ENCODE results near the gene CA14.
"Not testable (repeated sequence)": the region's sequence is repeated elsewhere in the genome, so short reads cannot be mapped to it uniquely, and the experiment has no call there.

CA14 gene

DNA sequence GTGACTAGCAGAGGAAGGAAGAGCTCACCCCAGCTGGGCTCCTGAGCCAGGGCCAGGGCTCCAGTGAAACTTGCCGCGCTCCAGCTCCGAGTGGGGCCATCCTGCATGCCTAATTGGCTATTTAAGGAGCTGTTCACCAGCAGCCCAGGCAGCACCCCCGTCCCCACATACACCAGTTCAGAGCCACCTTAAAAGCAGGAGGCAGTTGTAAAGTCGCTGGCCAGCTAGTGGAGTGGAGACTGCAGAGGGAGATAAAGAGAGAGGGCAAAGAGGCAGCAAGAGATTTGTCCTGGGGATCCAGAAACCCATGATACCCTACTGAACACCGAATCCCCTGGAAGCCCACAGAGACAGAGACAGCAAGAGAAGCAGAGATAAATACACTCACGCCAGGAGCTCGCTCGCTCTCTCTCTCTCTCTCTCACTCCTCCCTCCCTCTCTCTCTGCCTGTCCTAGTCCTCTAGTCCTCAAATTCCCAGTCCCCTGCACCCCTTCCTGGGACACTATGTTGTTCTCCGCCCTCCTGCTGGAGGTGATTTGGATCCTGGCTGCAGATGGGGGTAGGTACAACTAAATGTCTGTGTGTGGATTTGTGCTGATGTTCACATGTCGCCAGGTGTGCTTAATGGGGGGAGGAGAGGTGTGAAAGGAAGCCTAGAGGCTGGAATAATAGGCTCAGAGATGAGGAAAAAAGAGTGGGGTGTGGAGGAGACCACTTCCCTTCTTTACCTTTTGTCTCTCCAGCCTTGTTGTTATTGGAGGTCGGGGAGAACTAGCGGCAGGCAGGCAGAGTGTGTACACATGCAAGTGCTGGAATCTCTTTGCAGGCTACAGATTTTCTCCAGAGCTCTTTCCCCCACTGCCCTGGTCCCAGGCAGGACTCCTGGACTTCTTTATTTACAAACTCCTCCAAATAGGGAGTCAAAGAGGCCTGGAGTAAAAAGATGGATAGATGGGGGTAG, at the start of gene CA14:
Gene CA14, plus strand, starts transcription at position 151 of the 962 bp plus-strand sequence. Its CDS starts 355 bp downstream, at position 506.
- no peak within 1 kb of the TSS for H3K4me3 ChIP-seq (ENCODE audit: low read depth, low read length, poor library complexity, severe bottlenecking)
- H3K36me3 ChIP-seq (ENCODE audit: insufficient read depth, low read length): no peaks in the 10 kb centered on the region
- H3K9me2 ChIP-seq (ENCODE audit: low read depth, low read length): no peaks in the 10 kb centered on the region
- H3F3A ChIP-seq (ENCODE audit: insufficient read depth, low read length): no peaks in the 10 kb centered on the region
- H3K9me3 ChIP-seq (ENCODE audit: low read length): no peaks in the 10 kb centered on the region
- peaks cover 3% of the 10 kb centered on the region; the same call in 1 of the 2 replicates for H3K27me3 ChIP-seq (ENCODE audit: insufficient read depth, low read length)
- no peak within 1 kb of the TSS for H3K27ac ChIP-seq (ENCODE audit: low read depth, low read length, poor library complexity, severe bottlenecking)
- no peak within 1 kb of the TSS for H3K4me2 ChIP-seq (ENCODE audit: low read length)
- peaks cover 14% of the 10 kb centered on the region for H3K4me1 ChIP-seq (ENCODE audit: insufficient read depth, low read length, severe bottlenecking)
- no peak within 1 kb of the TSS for H3K9ac ChIP-seq (ENCODE audit: low read length)
- TF ChIP-seq EZH2 (IDR thresholded peaks at IDR 0.05; ENCODE audit: borderline replicate concordance, low read length): no peak
- TF ChIP-seq, protein P1, sequence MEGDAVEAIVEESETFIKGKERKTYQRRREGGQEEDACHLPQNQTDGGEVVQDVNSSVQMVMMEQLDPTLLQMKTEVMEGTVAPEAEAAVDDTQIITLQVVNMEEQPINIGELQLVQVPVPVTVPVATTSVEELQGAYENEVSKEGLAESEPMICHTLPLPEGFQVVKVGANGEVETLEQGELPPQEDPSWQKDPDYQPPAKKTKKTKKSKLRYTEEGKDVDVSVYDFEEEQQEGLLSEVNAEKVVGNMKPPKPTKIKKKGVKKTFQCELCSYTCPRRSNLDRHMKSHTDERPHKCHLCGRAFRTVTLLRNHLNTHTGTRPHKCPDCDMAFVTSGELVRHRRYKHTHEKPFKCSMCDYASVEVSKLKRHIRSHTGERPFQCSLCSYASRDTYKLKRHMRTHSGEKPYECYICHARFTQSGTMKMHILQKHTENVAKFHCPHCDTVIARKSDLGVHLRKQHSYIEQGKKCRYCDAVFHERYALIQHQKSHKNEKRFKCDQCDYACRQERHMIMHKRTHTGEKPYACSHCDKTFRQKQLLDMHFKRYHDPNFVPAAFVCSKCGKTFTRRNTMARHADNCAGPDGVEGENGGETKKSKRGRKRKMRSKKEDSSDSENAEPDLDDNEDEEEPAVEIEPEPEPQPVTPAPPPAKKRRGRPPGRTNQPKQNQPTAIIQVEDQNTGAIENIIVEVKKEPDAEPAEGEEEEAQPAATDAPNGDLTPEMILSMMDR (IDR thresholded peaks at IDR 0.05; ENCODE audit: low read length): no peak
- H3K79me2 ChIP-seq (ENCODE audit: insufficient read depth, low read length): no peaks in the 10 kb centered on the region
- no peaks in the 10 kb centered on the region for H4K20me1 ChIP-seq (ENCODE audit: insufficient read depth, low read length)
- H2AFZ ChIP-seq (ENCODE audit: low read length): no peak within 1 kb of the TSS

DNA sequence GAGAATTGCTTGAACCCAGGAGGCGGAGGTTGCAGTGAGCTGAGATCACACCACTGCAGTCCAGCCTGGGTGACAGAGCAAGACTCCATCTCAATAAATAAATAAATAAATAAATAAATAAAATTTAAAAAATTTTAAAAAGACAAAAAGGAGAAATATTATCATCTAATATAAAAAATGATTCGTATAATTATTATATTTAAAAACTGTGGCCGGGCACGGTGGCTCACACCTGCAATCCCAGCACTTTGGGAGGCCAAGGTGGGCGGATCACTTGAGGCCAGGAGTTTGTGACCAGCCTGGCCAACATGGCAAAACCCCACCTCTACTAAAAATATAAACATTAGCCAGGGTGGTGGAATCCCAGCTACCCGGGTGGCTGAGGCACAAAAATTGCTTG, 49.1 kb upstream of the CA14 start:
- H3K36me3 ChIP-seq (ENCODE audit: insufficient read depth, low read length); H3K4me1 ChIP-seq (ENCODE audit: insufficient read depth, low read length, severe bottlenecking); H3K9me3 ChIP-seq (ENCODE audit: low read length); H3K27ac ChIP-seq (ENCODE audit: low read depth, low read length, poor library complexity, severe bottlenecking); H3K27me3 ChIP-seq (ENCODE audit: insufficient read depth, low read length); H3K4me3 ChIP-seq (ENCODE audit: low read depth, low read length, poor library complexity, severe bottlenecking); H4K20me1 ChIP-seq (ENCODE audit: insufficient read depth, low read length); H3K79me2 ChIP-seq (ENCODE audit: insufficient read depth, low read length); H3K9ac ChIP-seq (ENCODE audit: low read length); H2AFZ ChIP-seq (ENCODE audit: low read length); H3K9me2 ChIP-seq (ENCODE audit: low read depth, low read length); H3K4me2 ChIP-seq (ENCODE audit: low read length); H3F3A ChIP-seq (ENCODE audit: insufficient read depth, low read length): not testable (repeated sequence)

DNA sequence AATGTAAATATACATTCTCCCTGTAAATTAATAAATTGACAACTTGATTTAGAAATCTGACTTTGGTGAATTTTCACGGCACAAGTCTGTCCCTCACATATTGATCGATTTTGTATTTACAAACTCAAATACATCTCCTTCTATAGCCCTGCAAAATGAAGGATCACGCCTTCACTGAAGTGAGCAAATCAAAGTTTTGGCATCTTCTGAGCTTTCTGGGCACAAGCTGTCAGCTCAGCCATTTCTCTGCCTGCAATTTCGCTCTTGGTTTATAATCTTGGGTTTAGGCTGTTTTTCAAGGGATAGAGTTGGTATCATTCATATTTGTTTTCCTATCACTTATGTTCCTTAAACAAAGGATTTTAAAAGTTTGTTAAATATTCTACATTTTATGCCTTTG, 47.5 kb upstream of the CA14 start:
- Histone ChIP-seq H3K27ac (ENCODE audit: low read depth, low read length, poor library complexity, severe bottlenecking) (no peak overlapping the region), H3K9me2 (ENCODE audit: low read depth, low read length) (no peaks in the 10 kb centered on the region), H2AFZ (ENCODE audit: low read length) (no peak overlapping the region), H3K4me1 (ENCODE audit: insufficient read depth, low read length, severe bottlenecking) (peaks cover 13% of the 10 kb centered on the region), H4K20me1 (ENCODE audit: insufficient read depth, low read length) (no peaks in the 10 kb centered on the region), H3K4me2 (ENCODE audit: low read length) (no peak overlapping the region), H3F3A (ENCODE audit: insufficient read depth, low read length) (no peaks in the 10 kb centered on the region; the same call in 1 of the 2 replicates), H3K27me3 (ENCODE audit: insufficient read depth, low read length) (no peaks in the 10 kb centered on the region), H3K4me3 (ENCODE audit: low read depth, low read length, poor library complexity, severe bottlenecking) (no peak overlapping the region), H3K36me3 (ENCODE audit: insufficient read depth, low read length) (no peaks in the 10 kb centered on the region), H3K9me3 (ENCODE audit: low read length) (no peaks in the 10 kb centered on the region), H3K9ac (ENCODE audit: low read length) (no peak overlapping the region), H3K79me2 (ENCODE audit: insufficient read depth, low read length) (no peaks in the 10 kb centered on the region)
- no peak for TF ChIP-seq EZH2 (IDR thresholded peaks at IDR 0.05; ENCODE audit: borderline replicate concordance, low read length)
- TF ChIP-seq, protein P1 (IDR thresholded peaks at IDR 0.05; ENCODE audit: low read length): no peak
